ENCODE data around the gene SLC25A38. TPM values are rescaled to one million over a fixed set of nuclear protein-coding genes. Genes with fewer than 3 reads are reported as not detected.

The SLC25A38 gene, protein sequence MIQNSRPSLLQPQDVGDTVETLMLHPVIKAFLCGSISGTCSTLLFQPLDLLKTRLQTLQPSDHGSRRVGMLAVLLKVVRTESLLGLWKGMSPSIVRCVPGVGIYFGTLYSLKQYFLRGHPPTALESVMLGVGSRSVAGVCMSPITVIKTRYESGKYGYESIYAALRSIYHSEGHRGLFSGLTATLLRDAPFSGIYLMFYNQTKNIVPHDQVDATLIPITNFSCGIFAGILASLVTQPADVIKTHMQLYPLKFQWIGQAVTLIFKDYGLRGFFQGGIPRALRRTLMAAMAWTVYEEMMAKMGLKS
- total RNA-seq: 10 to 100 TPM; 10.5 to 61.7 (median 40.4) TPM

DNA sequence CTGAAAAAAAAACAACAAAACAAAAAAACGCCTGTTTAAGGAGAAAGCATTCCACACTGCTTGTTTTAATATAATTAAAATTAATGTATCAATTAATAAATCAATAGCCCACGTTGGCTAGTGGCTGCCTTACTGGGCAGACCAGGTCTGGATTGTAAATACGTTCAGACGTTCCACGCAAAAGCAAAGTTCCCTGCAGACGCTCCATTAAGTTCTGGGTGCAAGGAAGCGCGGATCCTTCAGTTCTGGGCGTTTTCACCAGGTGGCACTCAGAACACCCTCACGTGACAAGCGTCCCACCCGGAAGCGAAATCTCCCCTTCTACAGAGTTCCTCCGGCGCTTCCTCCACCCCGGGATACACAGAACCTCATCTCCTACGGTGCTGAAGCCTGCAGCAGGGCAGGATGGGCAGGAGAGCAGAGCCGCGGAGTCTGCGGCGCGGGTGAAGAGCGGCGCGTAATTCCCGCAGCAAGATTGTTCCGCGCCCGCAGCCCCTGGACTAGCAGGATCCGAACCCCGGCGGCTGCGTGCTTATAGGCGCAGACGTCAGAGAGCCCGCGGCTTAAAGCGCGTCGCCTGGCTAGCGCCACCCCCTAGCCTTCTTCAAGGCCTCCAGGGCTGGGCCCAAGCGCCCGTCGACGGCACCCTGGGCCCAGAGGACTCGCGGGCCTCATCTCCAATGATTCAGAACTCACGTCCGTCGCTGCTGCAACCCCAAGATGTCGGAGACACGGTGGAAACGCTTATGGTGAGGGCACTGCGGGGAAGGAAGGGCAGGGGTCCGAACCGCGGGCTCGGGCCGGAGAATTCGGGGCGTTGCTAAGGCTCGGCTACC lies at the start of gene SLC25A38:
TSS of gene SLC25A38 (plus strand) at position 326 of the 836 bp plus-strand sequence. CDS start at position 681, 355 bp downstream.
- Histone ChIP-seq H3K4me3 (peak within 1 kb of the TSS; percentile 56 to 81 (median 72)), H3K9me3 (no peaks in the 10 kb centered on the region), H3K36me3 (no peaks in the 10 kb centered on the region), H3K27me3 (no peaks in the 10 kb centered on the region), H3K27ac (peak within 1 kb of the TSS; percentile 94 to 98 (median 96)), H3K4me1 (peaks cover 10 to 45% (median 25%) of the 10 kb centered on the region in 4 donors)
- intact Hi-C loops (cut with DNase I; ENCODE audit: low total_unique reads): loop anchor here (2.0 to 10.0 kb wide), 2 partner anchors 24 to 278 kb away; partner anchors contain the start of genes GORASP1, RPSA and TTC21A
- WGBS, 2 donors (ENCODE audit: low coverage in 1 of 2): 0% methylated on average over 2 to 60 of the region's 62 CpGs
- TF ChIP-seq POLR2A (IDR thresholded peaks at IDR 0.05) (peak; percentile 58), POLR2AphosphoS5 (IDR thresholded peaks at IDR 0.05) (peak; percentile 48 to 64 (median 55)), EP300 (IDR thresholded peaks at IDR 0.05; ENCODE audit: low read depth) (no peak)
- TF ChIP-seq, protein P1, sequence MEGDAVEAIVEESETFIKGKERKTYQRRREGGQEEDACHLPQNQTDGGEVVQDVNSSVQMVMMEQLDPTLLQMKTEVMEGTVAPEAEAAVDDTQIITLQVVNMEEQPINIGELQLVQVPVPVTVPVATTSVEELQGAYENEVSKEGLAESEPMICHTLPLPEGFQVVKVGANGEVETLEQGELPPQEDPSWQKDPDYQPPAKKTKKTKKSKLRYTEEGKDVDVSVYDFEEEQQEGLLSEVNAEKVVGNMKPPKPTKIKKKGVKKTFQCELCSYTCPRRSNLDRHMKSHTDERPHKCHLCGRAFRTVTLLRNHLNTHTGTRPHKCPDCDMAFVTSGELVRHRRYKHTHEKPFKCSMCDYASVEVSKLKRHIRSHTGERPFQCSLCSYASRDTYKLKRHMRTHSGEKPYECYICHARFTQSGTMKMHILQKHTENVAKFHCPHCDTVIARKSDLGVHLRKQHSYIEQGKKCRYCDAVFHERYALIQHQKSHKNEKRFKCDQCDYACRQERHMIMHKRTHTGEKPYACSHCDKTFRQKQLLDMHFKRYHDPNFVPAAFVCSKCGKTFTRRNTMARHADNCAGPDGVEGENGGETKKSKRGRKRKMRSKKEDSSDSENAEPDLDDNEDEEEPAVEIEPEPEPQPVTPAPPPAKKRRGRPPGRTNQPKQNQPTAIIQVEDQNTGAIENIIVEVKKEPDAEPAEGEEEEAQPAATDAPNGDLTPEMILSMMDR (IDR thresholded peaks at IDR 0.05): peak; percentile 17 to 55 (median 41)
- peak; percentile 85 for DNase-seq
- in situ Hi-C loops (cut with MboI; ENCODE audit: low pct_ligation_motif_present in 1 of 4, low pct_unique_long_range_greater_than_20kb in 1 of 4, low sequenced_read_pairs in 3 of 4): loop anchor here (25.0 kb wide), 2 partner anchors 171 to 196 kb away; partner anchors contain the start of gene XIRP1 (in 3 of the 4)

DNA sequence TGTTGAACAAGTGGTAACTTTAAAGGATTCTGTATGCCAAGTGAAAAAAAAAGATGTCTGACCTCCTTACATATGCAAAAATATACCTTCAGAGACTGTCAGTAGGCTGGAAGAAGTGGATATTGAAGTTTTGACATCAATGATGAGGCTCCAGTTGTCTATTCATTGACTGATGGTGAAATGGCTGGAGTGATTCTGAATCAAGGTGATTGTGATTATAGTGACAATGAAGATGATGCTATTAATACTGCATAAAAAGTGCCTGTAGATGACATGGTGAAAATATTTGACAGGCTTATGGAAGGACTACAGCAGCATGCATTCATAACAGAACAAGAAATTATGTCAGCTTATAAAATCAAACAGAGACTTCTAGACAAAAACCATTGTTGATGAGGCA lies 49.6 kb upstream of the SLC25A38 start:
- intact Hi-C loops (cut with DNase I; ENCODE audit: low total_unique reads): no loop called here
- DNase-seq: no peak
- Histone ChIP-seq H3K27ac (no peak overlapping the region), H3K4me1 (no peaks in the 10 kb centered on the region), H3K27me3 (no peaks in the 10 kb centered on the region), H3K9me3 (no peaks in the 10 kb centered on the region), H3K4me3 (no peak overlapping the region), H3K36me3 (no peaks in the 10 kb centered on the region)
- TF ChIP-seq, protein P1 (IDR thresholded peaks at IDR 0.05): no peak
- TF ChIP-seq POLR2A (IDR thresholded peaks at IDR 0.05) (no peak), POLR2AphosphoS5 (IDR thresholded peaks at IDR 0.05) (no peak), EP300 (IDR thresholded peaks at IDR 0.05; ENCODE audit: low read depth) (no peak)
- in situ Hi-C loops (cut with MboI; ENCODE audit: low pct_ligation_motif_present in 1 of 4, low pct_unique_long_range_greater_than_20kb in 1 of 4, low sequenced_read_pairs in 3 of 4): no loop called here

DNA sequence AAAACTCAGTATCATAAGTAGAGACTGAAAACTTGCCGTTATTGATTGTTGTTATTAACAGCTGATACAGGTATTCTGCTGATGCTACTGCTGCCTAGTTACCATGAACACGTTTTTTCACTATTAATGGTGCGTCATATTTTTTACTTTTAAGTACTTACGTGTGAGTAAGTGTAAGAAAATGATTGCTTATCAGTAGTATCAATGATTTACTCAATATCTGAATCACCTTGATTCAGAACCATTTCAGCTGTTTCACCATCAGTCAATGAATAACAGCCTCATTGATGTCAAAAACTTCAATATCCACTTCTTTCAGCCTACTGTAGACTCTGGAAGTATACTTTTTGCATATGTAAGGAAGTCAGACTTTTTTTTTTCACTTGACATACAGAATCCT lies 49.0 kb upstream of the SLC25A38 start:
- no peaks in the 10 kb centered on the region for H3K36me3 ChIP-seq
- intact Hi-C loops (cut with DNase I; ENCODE audit: low total_unique reads) (no loop called here), in situ Hi-C loops (cut with MboI; ENCODE audit: low pct_ligation_motif_present in 1 of 4, low pct_unique_long_range_greater_than_20kb in 1 of 4, low sequenced_read_pairs in 3 of 4) (no loop called here)
- no peaks in the 10 kb centered on the region for H3K27me3 ChIP-seq
- DNase-seq: no peak
- WGBS, 2 donors (ENCODE audit: low coverage in 1 of 2): 86 to 94% methylated on average over 4 of the region's 4 CpGs
- H3K4me3 ChIP-seq: no peak overlapping the region
- no peak overlapping the region for H3K27ac ChIP-seq
- H3K9me3 ChIP-seq: no peaks in the 10 kb centered on the region
- H3K4me1 ChIP-seq: no peaks in the 10 kb centered on the region
- TF ChIP-seq POLR2A (IDR thresholded peaks at IDR 0.05): no peak
- no peak for TF ChIP-seq EP300 (IDR thresholded peaks at IDR 0.05; ENCODE audit: low read depth)
- no peak for TF ChIP-seq POLR2AphosphoS5 (IDR thresholded peaks at IDR 0.05)
- TF ChIP-seq, protein P1 (IDR thresholded peaks at IDR 0.05): no peak

DNA sequence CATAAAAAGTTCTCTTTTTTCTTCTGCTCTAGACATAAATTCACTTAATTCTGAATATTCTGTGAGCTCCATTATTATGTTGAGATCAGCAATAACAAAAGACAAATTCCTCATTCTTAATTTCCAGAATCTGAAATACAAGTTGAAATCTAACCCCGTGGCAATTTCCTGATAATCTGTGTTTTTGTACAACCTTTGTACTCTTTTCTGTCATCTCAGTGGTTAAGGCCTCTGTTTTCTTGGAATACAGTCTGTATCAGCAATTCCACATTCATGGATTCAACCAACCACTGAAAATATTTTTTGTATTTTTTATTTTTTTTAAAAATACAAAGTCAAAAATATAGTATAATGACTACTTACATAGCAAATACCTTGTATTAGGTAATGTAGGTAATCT lies 45.0 kb upstream of the SLC25A38 start:
- Histone ChIP-seq H3K27me3 (no peaks in the 10 kb centered on the region), H3K36me3 (no peaks in the 10 kb centered on the region), H3K4me3 (no peak overlapping the region), H3K9me3 (no peaks in the 10 kb centered on the region), H3K27ac (no peak overlapping the region), H3K4me1 (peaks cover 0 to 5% (median 2%) of the 10 kb centered on the region in 4 donors)
- TF ChIP-seq, protein P1 (IDR thresholded peaks at IDR 0.05): no peak
- TF ChIP-seq POLR2A (IDR thresholded peaks at IDR 0.05): no peak
- TF ChIP-seq EP300 (IDR thresholded peaks at IDR 0.05; ENCODE audit: low read depth): no peak
- no peak for TF ChIP-seq POLR2AphosphoS5 (IDR thresholded peaks at IDR 0.05)
- WGBS, 2 donors (ENCODE audit: low coverage in 1 of 2): 77 to 79% methylated on average over 1 of the region's 1 CpG
- in situ Hi-C loops (cut with MboI; ENCODE audit: low pct_ligation_motif_present in 1 of 4, low pct_unique_long_range_greater_than_20kb in 1 of 4, low sequenced_read_pairs in 3 of 4) (no loop called here), intact Hi-C loops (cut with DNase I; ENCODE audit: low total_unique reads) (no loop called here)
- DNase-seq: no peak

Data from transverse colon (tissue), 4 donors.